ENCODE data around the gene CENPC. TPM values are rescaled to one million over a fixed set of nuclear protein-coding genes. Genes with fewer than 3 reads are reported as not detected.
A peak's percentile ranks its signal among the peaks of the same experiment; 100 is the strongest.

The CENPC gene
- 10 to 100 TPM; 33.2 to 49.4 (median 38.5) TPM for total RNA-seq

GRCh38 chr4:67545199-67546003 lies at the start of gene CENPC:
TSS of gene CENPC (minus strand) at chr4:67545503. CDS start at chr4:67545355, 148 bp downstream.
- Histone ChIP-seq H3K4me1 (peaks cover 6 to 10% of the 10 kb centered on the region in 2 donors), H3K27ac (peak within 1 kb of the TSS; percentile 80 to 92 (median 81)), H3K4me3 (replicated peaks in 1 of 3) (peak within 1 kb of the TSS; percentile 50 to 85 (median 56)), H3K27me3 (no peaks in the 10 kb centered on the region), H3K9me3 (no peaks in the 10 kb centered on the region), H3K36me3 (no peaks in the 10 kb centered on the region)
- intact Hi-C loops (cut with DNase I): no loop called here
- DNase-seq: peak; percentile 98 to 99
- 1% methylated on average over 32 to 47 of the region's 53 CpGs for WGBS, 2 donors
- peak in 1 of 6 experiments; percentile 6 for TF ChIP-seq CTCF (IDR thresholded peaks at IDR 0.05)
- peak; percentile 43 to 90 for TF ChIP-seq POLR2A (IDR thresholded peaks at IDR 0.05)

- H3K27ac ChIP-seq: no peak overlapping the region
- TF ChIP-seq POLR2A (IDR thresholded peaks at IDR 0.05) (no peak), CTCF (IDR thresholded peaks at IDR 0.05) (no peak)
- intact Hi-C loops (cut with DNase I): no loop called here
- H3K9me3 ChIP-seq: no peaks in the 10 kb centered on the region
- no peak overlapping the region for H3K4me3 ChIP-seq (replicated peaks in 1 of 3)
- WGBS, 2 donors: 66 to 74% methylated on average over 2 of the region's 2 CpGs
- H3K27me3 ChIP-seq: no peaks in the 10 kb centered on the region
- H3K4me1 ChIP-seq: no peaks in the 10 kb centered on the region
- H3K36me3 ChIP-seq: no peaks in the 10 kb centered on the region
- DNase-seq: no peak
Observed at GRCh38 chr4:67593741-67594175, 48.5 kb upstream of the CENPC start.

- Histone ChIP-seq H3K9me3 (no peaks in the 10 kb centered on the region), H3K4me1 (no peaks in the 10 kb centered on the region), H3K4me3 (replicated peaks in 1 of 3) (no peak overlapping the region), H3K27me3 (no peaks in the 10 kb centered on the region), H3K27ac (no peak overlapping the region), H3K36me3 (no peaks in the 10 kb centered on the region)
- TF ChIP-seq CTCF (IDR thresholded peaks at IDR 0.05): no peak
- intact Hi-C loops (cut with DNase I): no loop called here
- WGBS, 2 donors: 92 to 93% methylated on average over 3 of the region's 3 CpGs
- DNase-seq: no peak
Observed at GRCh38 chr4:67587156-67587555, 41.9 kb upstream of the CENPC start.

- no peaks in the 10 kb centered on the region for H3K9me3 ChIP-seq
- TF ChIP-seq POLR2A (IDR thresholded peaks at IDR 0.05) (no peak), CTCF (IDR thresholded peaks at IDR 0.05) (no peak)
- intact Hi-C loops (cut with DNase I): no loop called here
- H3K4me3 ChIP-seq (replicated peaks in 1 of 3): no peak overlapping the region
- H3K4me1 ChIP-seq: no peaks in the 10 kb centered on the region
- H3K36me3 ChIP-seq: no peaks in the 10 kb centered on the region
- H3K27me3 ChIP-seq: no peaks in the 10 kb centered on the region
- no peak overlapping the region for H3K27ac ChIP-seq
- DNase-seq: no peak
Observed at GRCh38 chr4:67584496-67584895, 39.2 kb upstream of the CENPC start.

- Histone ChIP-seq H3K36me3 (no peaks in the 10 kb centered on the region), H3K27me3 (no peaks in the 10 kb centered on the region), H3K4me1 (no peaks in the 10 kb centered on the region), H3K27ac (no peak overlapping the region), H3K9me3 (no peaks in the 10 kb centered on the region), H3K4me3 (replicated peaks in 1 of 3) (no peak overlapping the region)
- TF ChIP-seq CTCF (IDR thresholded peaks at IDR 0.05) (no peak), POLR2A (IDR thresholded peaks at IDR 0.05) (no peak)
- no peak for DNase-seq
- intact Hi-C loops (cut with DNase I): no loop called here
- 50 to 71% methylated on average over 2 of the region's 2 CpGs for WGBS, 2 donors
Observed at GRCh38 chr4:67581913-67582312, 36.6 kb upstream of the CENPC start.
